HUES48 (cell line): ENCODE results near the gene MTA3.
A peak's percentile ranks its signal among the peaks of the same experiment; 100 is the strongest.

Source experiments
- H3K27ac ChIP-seq: one replicate; pipeline ENCODE4 v1.7.0; 2013; ENCODE audit warnings: low read depth, low read length, inconsistent platforms
- H3K27me3 ChIP-seq: 2 replicates; pipeline ENCODE4 v1.6.1; 2013; ENCODE audit warnings: mild to moderate bottlenecking, low read length; ENCODE audit not compliant: control insufficient read depth, insufficient read depth
- H3K36me3 ChIP-seq: 2 replicates; pipeline ENCODE4 v1.6.1; 2013; ENCODE audit warnings: low read length; ENCODE audit not compliant: control insufficient read depth, insufficient read depth
- H3K4me1 ChIP-seq: 2 replicates; pipeline ENCODE4 v1.6.1; 2013; ENCODE audit warnings: mild to moderate bottlenecking, low read length; ENCODE audit not compliant: control insufficient read depth, insufficient read depth
- H3K4me3 ChIP-seq: 2 replicates; pipeline ENCODE4 v1.5.1; 2013; ENCODE audit warnings: mild to moderate bottlenecking, low read depth, low read length
- H3K9ac ChIP-seq: 2 replicates; pipeline ENCODE4 v1.6.1; 2013; ENCODE audit warnings: mild to moderate bottlenecking, low read depth, low read length, moderate library complexity
- H3K9me3 ChIP-seq: 2 replicates; pipeline ENCODE4 v1.6.1; 2013; ENCODE audit warnings: low read length; ENCODE audit not compliant: control insufficient read depth, insufficient read depth

MTA3 gene

GRCh38 chr2:42788882-42789281 lies 220.4 kb downstream of the MTA3 start:
- peaks cover 8% of the 10 kb centered on the region for H3K4me1 ChIP-seq
- H3K9me3 ChIP-seq, result no peaks in the 10 kb centered on the region
- H3K27ac ChIP-seq, result no peak overlapping the region
- H3K4me3 ChIP-seq, result no peak overlapping the region
- no peaks in the 10 kb centered on the region for H3K36me3 ChIP-seq
- no peak overlapping the region for H3K9ac ChIP-seq
- H3K27me3 ChIP-seq, result peaks cover 28% of the 10 kb centered on the region

DNA sequence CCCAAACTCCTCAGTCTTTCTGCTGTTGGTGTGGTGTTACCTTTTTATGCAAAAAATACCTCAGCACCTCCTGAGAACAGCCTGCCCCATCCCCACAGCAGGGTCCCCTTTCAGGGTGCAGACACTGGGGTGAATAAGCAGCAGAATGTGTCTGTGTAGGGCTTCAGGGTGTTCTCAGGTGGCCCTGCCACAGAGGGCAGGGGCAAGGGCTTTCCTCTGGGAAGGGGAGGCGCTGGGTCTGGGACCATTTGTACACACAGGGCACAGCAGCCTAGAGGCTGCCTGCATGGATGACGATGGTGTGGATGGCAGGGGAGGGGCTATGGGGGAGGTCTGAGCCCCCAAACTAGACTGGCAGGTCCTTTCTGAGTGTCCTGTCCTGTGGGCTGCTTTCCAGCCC lies 221.3 kb downstream of the MTA3 start:
- Histone ChIP-seq H3K4me1 (peaks cover 17% of the 10 kb centered on the region), H3K9ac (no peak overlapping the region), H3K9me3 (no peaks in the 10 kb centered on the region)

DNA sequence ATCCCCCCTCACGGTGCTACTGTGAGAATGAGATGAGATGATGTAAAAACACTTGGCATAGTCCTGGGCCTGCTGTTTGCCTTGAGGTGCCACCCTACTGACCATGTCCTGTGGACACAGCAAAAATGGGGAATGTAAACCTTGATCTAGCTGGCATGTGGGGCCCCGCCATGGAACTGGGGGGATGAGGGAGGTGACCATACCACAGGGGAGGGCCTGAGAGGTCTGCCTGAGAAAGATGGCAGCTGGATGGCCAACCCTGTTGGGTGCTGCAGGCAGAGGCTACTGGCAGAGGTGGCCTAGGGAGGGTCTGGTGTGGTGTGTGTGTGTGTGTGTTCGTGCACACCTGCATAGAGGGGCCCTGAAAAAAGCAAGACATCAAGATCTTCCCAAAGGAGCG lies 223.2 kb downstream of the MTA3 start:
- H3K27me3 ChIP-seq, result peaks cover 33% of the 10 kb centered on the region
- H3K4me1 ChIP-seq, result peaks cover 18% of the 10 kb centered on the region
- H3K36me3 ChIP-seq, result no peaks in the 10 kb centered on the region
- H3K27ac ChIP-seq, result no peak overlapping the region
- H3K9me3 ChIP-seq, result no peaks in the 10 kb centered on the region
- H3K9ac ChIP-seq, result no peak overlapping the region
- peak overlapping the region; percentile 80; the same call in 1 of the 2 replicates for H3K4me3 ChIP-seq

More for the DNA sequence above, 221.3 kb downstream of the MTA3 start:
- Histone ChIP-seq H3K27ac (no peak overlapping the region), H3K27me3 (peaks cover 33% of the 10 kb centered on the region), H3K36me3 (no peaks in the 10 kb centered on the region), H3K4me3 (no peak overlapping the region)

DNA sequence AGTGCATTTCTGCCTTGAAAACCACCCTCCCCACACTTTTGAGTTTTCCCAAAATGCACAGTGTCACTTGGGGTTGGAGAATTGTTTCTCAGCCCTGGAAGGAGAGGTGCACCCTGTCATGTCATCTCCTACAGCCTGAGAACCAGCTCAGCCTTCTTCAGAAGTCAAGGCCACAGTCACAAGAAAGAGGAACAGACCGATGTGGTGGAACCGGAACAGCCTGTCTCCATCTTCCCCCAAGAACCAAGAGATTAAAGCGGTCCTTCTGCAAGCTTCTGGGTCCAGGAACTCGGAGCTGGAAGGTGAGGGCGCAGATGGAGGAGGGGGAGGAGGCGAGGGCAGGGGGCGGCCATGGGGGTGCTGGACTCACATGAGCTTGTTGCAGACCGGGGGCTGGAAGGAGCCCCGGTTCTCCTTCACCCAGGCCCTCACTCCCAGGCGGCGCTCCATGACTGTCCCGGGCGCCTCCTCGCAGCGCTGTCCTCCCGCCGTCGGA lies 223.7 kb downstream of the MTA3 start:
- Histone ChIP-seq H3K4me3 (peak overlapping the region; percentile 80), H3K36me3 (no peaks in the 10 kb centered on the region), H3K27me3 (peaks cover 33% of the 10 kb centered on the region), H3K9me3 (no peaks in the 10 kb centered on the region), H3K4me1 (peaks cover 18% of the 10 kb centered on the region), H3K27ac (no peak overlapping the region), H3K9ac (peak overlapping the region; percentile 67)

GRCh38 chr2:42792583-42793333 lies 224.3 kb downstream of the MTA3 start, which contains the start of gene HAAO:
Gene HAAO, minus strand, starts transcription at chr2:42792583. Its CDS starts 47 bp downstream, at chr2:42792536.
- peak within 1 kb of the TSS; percentile 67 for H3K9ac ChIP-seq
- peaks cover 33% of the 10 kb centered on the region for H3K27me3 ChIP-seq
- peak within 1 kb of the TSS; percentile 59 for H3K27ac ChIP-seq
- H3K4me1 ChIP-seq, result peaks cover 18% of the 10 kb centered on the region
- no peaks in the 10 kb centered on the region for H3K36me3 ChIP-seq
- H3K4me3 ChIP-seq, result peak within 1 kb of the TSS; percentile 80
- H3K9me3 ChIP-seq, result no peaks in the 10 kb centered on the region

- Histone ChIP-seq H3K27me3 (peaks cover 33% of the 10 kb centered on the region), H3K9me3 (no peaks in the 10 kb centered on the region), H3K36me3 (no peaks in the 10 kb centered on the region), H3K4me3 (peak overlapping the region; percentile 80), H3K27ac (peak overlapping the region; percentile 59), H3K4me1 (peaks cover 18% of the 10 kb centered on the region), H3K9ac (peak overlapping the region; percentile 67)
These were observed 225.2 kb downstream of the MTA3 start for GRCh38 chr2:42793334-42794270.

- no peaks in the 10 kb centered on the region for H3K36me3 ChIP-seq
- H3K9ac ChIP-seq, result no peak overlapping the region
- H3K27me3 ChIP-seq, result peaks cover 33% of the 10 kb centered on the region
- H3K4me1 ChIP-seq, result peaks cover 18% of the 10 kb centered on the region
- no peak overlapping the region for H3K4me3 ChIP-seq
- H3K27ac ChIP-seq, result no peak overlapping the region
- no peaks in the 10 kb centered on the region for H3K9me3 ChIP-seq
These were observed 226.0 kb downstream of the MTA3 start for GRCh38 chr2:42794271-42795046.

GRCh38 chr2:42795275-42795674 lies 226.8 kb downstream of the MTA3 start:
- H3K27ac ChIP-seq, result no peak overlapping the region
- peaks cover 18% of the 10 kb centered on the region for H3K4me1 ChIP-seq
- no peaks in the 10 kb centered on the region for H3K9me3 ChIP-seq
- H3K27me3 ChIP-seq, result peaks cover 33% of the 10 kb centered on the region
- H3K4me3 ChIP-seq, result no peak overlapping the region
- no peak overlapping the region for H3K9ac ChIP-seq
- no peaks in the 10 kb centered on the region for H3K36me3 ChIP-seq

- no peaks in the 10 kb centered on the region for H3K36me3 ChIP-seq
- H3K9ac ChIP-seq, result no peak overlapping the region
- H3K27me3 ChIP-seq, result peaks cover 32% of the 10 kb centered on the region
- no peak overlapping the region for H3K4me3 ChIP-seq
- H3K27ac ChIP-seq, result no peak overlapping the region
- peaks cover 18% of the 10 kb centered on the region for H3K4me1 ChIP-seq
- no peaks in the 10 kb centered on the region for H3K9me3 ChIP-seq
These were observed 227.4 kb downstream of the MTA3 start for GRCh38 chr2:42795841-42796301.

- Histone ChIP-seq H3K9me3 (no peaks in the 10 kb centered on the region), H3K27me3 (peaks cover 24% of the 10 kb centered on the region), H3K36me3 (no peaks in the 10 kb centered on the region), H3K27ac (no peak overlapping the region), H3K9ac (no peak overlapping the region), H3K4me1 (peaks cover 18% of the 10 kb centered on the region), H3K4me3 (no peak overlapping the region)
These were observed 228.2 kb downstream of the MTA3 start for GRCh38 chr2:42796427-42797248.
